Muscle layer of duodenum (tissue), 2 donors: ENCODE data around the gene ZNF800.

Source experiments
- H3K27ac ChIP-seq: one replicate; pipeline ENCODE4 v1.7.0; 2013; ENCODE audit warnings: mild to moderate bottlenecking, low read length
- H3K27me3 ChIP-seq: one replicate; pipeline ENCODE4 v1.7.0; 2013; ENCODE audit warnings: low read depth, mild to moderate bottlenecking, control low read depth, low read length
- H3K36me3 ChIP-seq, 2 donors: one replicate each; pipeline ENCODE4 v1.7.0; 2013; ENCODE audit warnings: low read length in 2 of 2, control low read depth in 1 of 2, mild to moderate bottlenecking in 1 of 2; ENCODE audit not compliant: insufficient read depth in 2 of 2, control insufficient read depth in 1 of 2
- H3K4me1 ChIP-seq, 2 donors: one replicate each; pipeline ENCODE4 v1.7.0; 2013; ENCODE audit warnings: low read length in 2 of 2, mild to moderate bottlenecking in 2 of 2, control low read depth in 1 of 2, moderate library complexity in 1 of 2; ENCODE audit not compliant: insufficient read depth in 2 of 2, control insufficient read depth in 1 of 2
- H3K4me3 ChIP-seq, 2 donors: one replicate each; pipeline ENCODE4 v1.7.0; 2013; ENCODE audit warnings: low read length in 2 of 2, low read depth in 1 of 2, mild to moderate bottlenecking in 1 of 2
- H3K9me3 ChIP-seq, 2 donors: one replicate each; pipeline ENCODE4 v1.7.0; 2013; ENCODE audit warnings: low read length in 2 of 2, control low read depth in 1 of 2, mild to moderate bottlenecking in 1 of 2; ENCODE audit not compliant: control insufficient read depth in 1 of 2
- donor health status: healthy.

The ZNF800 gene

DNA sequence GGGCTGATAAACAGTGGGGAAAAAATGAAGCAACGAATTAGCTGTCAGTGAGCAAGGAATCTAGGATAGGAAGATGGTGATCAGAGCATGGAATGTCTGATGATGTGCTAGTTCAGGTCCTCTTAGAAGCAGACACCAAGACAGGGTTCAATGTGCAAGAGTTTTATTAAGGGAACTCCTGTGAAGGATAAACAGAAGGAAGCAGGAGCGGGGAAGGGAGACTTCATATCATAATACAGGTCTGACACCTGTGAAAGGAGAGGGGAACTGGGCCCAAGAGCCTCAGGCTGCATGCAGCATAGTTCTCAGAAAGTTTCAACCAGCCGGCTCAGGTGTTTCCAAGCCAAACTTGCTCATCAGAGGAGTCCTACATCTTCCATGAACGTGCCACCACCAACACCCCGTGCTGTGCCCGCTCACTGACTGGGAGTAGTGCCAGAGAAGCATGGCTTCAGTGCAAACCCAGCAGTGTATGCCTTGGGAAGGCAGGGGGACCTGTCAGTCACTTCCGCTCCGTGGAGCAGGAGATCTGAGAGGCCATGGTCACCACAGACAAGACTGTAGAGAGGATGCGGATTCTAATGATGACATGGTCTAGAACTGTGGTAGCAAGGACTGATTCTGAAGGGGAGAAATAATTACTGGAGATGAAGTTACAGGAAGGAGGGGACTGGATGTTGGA, 45.8 kb downstream of the ZNF800 start:
- H3K27ac ChIP-seq = no peak overlapping the region

DNA sequence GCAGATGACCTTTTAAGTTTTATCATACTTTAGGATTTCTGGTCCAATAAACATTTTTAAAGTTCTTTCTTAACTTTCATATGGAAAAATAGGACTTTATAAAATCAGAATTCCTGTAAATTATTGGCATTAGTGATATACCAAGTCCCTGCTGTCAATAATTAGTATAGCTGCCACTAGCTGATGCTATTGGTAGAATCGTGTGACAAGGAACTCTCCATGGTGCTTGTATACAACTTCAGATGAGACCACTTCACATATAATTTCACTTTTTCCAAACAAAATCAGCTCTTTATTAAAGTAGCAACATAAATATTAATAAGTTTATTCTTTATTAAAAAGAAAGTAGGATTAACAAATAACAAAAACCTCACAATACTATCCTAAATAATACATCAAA, 49.9 kb downstream of the ZNF800 start:
- H3K36me3 ChIP-seq = no peaks in the 10 kb centered on the region
- no peak overlapping the region for H3K27ac ChIP-seq
- H3K27me3 ChIP-seq = no peaks in the 10 kb centered on the region
- H3K4me1 ChIP-seq = no peaks in the 10 kb centered on the region
- H3K4me3 ChIP-seq = no peak overlapping the region
- H3K9me3 ChIP-seq = no peaks in the 10 kb centered on the region

More for the DNA sequence above, 45.8 kb downstream of the ZNF800 start:
- no peaks in the 10 kb centered on the region for H3K27me3 ChIP-seq
- no peaks in the 10 kb centered on the region for H3K9me3 ChIP-seq
- no peaks in the 10 kb centered on the region for H3K36me3 ChIP-seq
- H3K4me1 ChIP-seq = peaks cover 0 to 4% of the 10 kb centered on the region in 2 donors
- no peak overlapping the region for H3K4me3 ChIP-seq

DNA sequence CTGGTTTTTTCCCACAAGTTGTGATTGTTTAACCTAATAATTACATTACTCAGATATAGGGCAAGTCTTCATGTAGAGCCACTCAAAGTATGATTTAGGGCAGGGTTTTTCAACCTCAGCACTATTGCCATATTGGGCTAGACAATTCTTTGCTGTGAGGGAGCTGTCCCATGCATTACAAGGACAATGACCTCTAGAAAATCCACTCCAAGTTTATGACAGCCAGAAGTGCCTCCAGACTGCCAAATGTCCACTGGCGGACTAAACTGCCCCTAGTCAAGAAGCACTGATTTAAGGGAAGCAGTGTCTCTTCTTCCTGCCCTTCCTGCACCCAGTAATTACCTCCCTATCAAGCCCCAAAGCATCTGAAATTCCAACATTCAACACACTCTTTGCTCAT, 54.4 kb downstream of the ZNF800 start:
- Histone ChIP-seq H3K4me1 (no peaks in the 10 kb centered on the region), H3K4me3 (no peak overlapping the region), H3K27me3 (no peaks in the 10 kb centered on the region), H3K36me3 (no peaks in the 10 kb centered on the region), H3K9me3 (no peaks in the 10 kb centered on the region), H3K27ac (no peak overlapping the region)

- H3K9me3 ChIP-seq = no peaks in the 10 kb centered on the region
- H3K27me3 ChIP-seq = no peaks in the 10 kb centered on the region
- H3K36me3 ChIP-seq = no peaks in the 10 kb centered on the region
- no peaks in the 10 kb centered on the region for H3K4me1 ChIP-seq
- no peak overlapping the region for H3K4me3 ChIP-seq
- H3K27ac ChIP-seq = no peak overlapping the region
Observed at GRCh38 chr7:127337581-127337980, 54.9 kb downstream of the ZNF800 start.

- no peaks in the 10 kb centered on the region for H3K9me3 ChIP-seq
- no peaks in the 10 kb centered on the region for H3K36me3 ChIP-seq
- H3K27me3 ChIP-seq = no peaks in the 10 kb centered on the region
- H3K4me1 ChIP-seq = no peaks in the 10 kb centered on the region
- no peak overlapping the region for H3K27ac ChIP-seq
- no peak overlapping the region for H3K4me3 ChIP-seq
Observed at GRCh38 chr7:127336458-127336857, 56.0 kb downstream of the ZNF800 start.

DNA sequence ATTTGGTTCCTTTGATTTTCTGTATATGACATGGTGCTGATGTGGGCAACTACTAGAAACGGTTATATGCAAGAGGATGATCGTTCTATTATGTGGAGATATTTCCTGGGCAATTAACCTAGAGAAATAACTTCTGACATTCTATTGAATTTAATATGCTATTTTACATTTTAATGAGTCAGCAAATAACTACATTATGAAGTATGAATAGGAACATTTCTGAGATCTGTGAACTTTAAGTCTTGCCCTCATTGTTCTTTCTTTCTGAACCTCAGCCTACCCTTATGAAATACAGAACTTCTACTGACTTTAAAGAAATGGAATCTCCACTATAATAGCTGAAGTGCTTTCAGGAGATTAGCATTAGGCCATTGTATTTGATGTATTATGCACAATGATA, 59.6 kb downstream of the ZNF800 start:
- Histone ChIP-seq H3K4me3 (no peak overlapping the region), H3K9me3 (no peaks in the 10 kb centered on the region), H3K27me3 (no peaks in the 10 kb centered on the region), H3K27ac (no peak overlapping the region), H3K4me1 (no peaks in the 10 kb centered on the region), H3K36me3 (no peaks in the 10 kb centered on the region)

GRCh38 chr7:127330070-127330469, 62.4 kb downstream of the ZNF800 start:
- Histone ChIP-seq H3K27ac (no peak overlapping the region), H3K36me3 (no peaks in the 10 kb centered on the region), H3K27me3 (no peaks in the 10 kb centered on the region), H3K9me3 (no peaks in the 10 kb centered on the region), H3K4me1 (no peaks in the 10 kb centered on the region), H3K4me3 (no peak overlapping the region)

DNA sequence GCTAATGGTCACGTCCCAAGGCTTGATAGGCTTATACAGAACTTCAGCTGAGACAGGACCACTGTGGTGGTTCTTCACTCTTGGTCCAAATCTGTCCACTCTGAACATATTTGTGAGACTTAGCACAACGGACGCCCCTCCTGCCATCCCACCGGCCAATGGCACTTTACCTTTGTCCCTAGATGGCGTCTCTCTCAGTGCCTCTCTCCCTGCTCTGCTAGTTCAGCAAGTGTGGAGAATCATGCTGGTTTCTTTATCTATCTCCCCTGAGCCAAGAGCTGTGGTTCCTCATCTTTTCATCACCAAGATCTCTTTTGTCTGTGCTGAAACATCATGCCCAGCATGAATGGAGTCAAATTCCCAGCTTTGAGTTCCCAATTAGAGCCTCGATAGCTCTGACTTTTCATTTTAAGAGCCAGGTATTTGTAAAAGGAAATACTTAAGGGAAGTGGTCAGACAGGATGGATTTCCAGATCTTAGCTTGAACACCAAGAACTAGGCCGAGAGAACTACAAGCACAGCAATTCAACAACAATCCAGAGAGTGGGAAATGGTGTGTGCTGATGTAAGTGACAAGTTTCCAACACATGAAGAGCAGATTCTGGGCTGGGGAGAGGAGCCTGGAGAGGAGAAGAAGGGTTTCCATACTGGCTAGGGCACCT, 69.5 kb downstream of the ZNF800 start:
- no peak overlapping the region for H3K4me3 ChIP-seq
- H3K9me3 ChIP-seq = no peaks in the 10 kb centered on the region
- no peaks in the 10 kb centered on the region for H3K36me3 ChIP-seq
- peaks cover 3% of the 10 kb centered on the region for H3K27me3 ChIP-seq
- H3K27ac ChIP-seq = no peak overlapping the region
- H3K4me1 ChIP-seq = no peaks in the 10 kb centered on the region

DNA sequence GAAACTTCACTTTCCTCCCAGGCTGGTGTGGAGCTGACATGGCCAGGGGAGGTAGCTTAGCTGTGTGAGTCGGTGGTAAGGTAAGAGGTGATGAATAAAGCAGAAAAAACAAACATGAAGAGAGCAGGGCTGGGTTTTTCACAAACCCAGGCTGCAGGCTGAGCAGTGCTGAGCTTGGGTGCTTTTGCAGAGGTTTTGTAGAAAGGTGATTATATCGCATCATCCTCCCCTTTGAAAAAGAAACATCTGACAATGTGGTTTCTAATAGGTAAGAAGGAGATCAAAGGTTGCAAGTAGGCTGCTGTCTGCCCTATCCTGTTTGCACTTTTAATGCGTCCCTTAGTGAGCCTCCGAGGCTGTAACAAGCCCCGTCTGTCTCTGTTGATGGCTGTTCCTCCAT, 70.2 kb downstream of the ZNF800 start:
- no peak overlapping the region for H3K4me3 ChIP-seq
- H3K4me1 ChIP-seq = no peaks in the 10 kb centered on the region
- H3K27me3 ChIP-seq = peaks cover 3% of the 10 kb centered on the region
- H3K36me3 ChIP-seq = no peaks in the 10 kb centered on the region
- no peak overlapping the region for H3K27ac ChIP-seq
- no peaks in the 10 kb centered on the region for H3K9me3 ChIP-seq

DNA sequence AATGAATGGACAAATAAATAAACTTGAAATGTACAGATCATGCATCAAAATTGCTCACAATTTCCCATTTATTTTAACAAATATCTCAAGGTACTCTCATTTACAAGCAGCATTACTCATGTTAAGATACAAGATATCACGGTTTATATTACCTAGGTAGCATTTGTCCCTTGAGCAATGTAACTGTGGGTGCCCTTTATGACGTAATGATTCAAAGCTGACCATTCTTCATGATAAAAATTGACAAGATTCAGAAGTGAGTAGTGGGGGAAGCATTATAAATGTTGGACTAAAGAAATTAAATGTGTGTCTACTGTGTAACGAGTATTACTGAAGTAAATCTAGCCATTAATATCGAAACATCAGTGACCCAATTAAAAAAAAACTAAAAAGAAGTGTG, 71.5 kb downstream of the ZNF800 start:
- Histone ChIP-seq H3K4me1 (no peaks in the 10 kb centered on the region), H3K9me3 (peaks cover 0 to 4% of the 10 kb centered on the region in 2 donors), H3K36me3 (no peaks in the 10 kb centered on the region), H3K4me3 (no peak overlapping the region), H3K27ac (no peak overlapping the region), H3K27me3 (peaks cover 3% of the 10 kb centered on the region)
